ENCODE measurements around the gene TTC1. TPM values are rescaled to one million over a fixed set of nuclear protein-coding genes. Genes with fewer than 3 reads are reported as not detected.

The TTC1 gene
- total and polyA plus RNA-seq, 2 of the 8 experiments (the other 6 are each of a cell fraction or from before 2014, with no cell fraction given), result 25.1 to 63.9 TPM

DNA sequence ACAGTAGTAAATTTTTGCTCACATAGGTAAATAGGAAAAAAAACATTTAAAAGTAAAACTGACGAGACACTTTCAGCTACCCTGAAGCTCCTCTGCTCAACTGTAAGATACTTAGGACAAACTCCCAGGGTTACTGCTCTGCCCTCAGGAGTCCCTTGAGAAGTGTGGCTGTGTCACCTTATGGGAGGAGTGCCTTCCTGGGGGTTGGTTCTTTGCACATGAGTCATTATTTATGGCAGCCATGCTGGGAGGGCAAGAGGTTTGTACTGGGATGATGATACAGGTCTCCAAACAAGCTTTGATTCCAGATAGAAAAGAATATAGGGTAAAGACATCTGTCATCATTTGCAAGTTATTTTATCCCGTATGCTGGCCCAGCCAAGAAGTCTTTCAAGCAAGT, 45.9 kb downstream of the TTC1 start:
- no peak overlapping the region for H3K56ac ChIP-seq (replicated peaks; ENCODE audit: insufficient read length, low read depth, low read length)
- H3K9ac ChIP-seq (replicated peaks in 1 of 4; ENCODE audit: extremely low read depth in 1 of 4, low read depth in 3 of 4, low read length in 3 of 4), result no peak overlapping the region
- DNase-seq (ENCODE audit: low read depth in 1 of 2, low spot score in 2 of 2) (no peak), FAIRE-seq (no peak)
- POLR2A ChIA-PET (ENCODE audit: partially characterized antibody), result interaction anchor here (0.6 to 1.7 kb wide), 5 partner anchors 9 to 64 kb away, joined by 3 to 5 read pairs (median 3); partner anchors contain the start of gene PWWP2A
- H2BK20ac ChIP-seq (ENCODE audit: low read length), result no peak overlapping the region
- H3K4ac ChIP-seq (replicated peaks; ENCODE audit: insufficient read length, low read depth, low read length), result no peak overlapping the region
- H3K36me3 ChIP-seq (ENCODE audit: control insufficient read depth in 2 of 4, insufficient read depth in 4 of 4, low read length in 3 of 4), result peaks cover 8 to 68% (median 32%) of the 10 kb centered on the region in 4 experiments
- H2AFZ ChIP-seq (ENCODE audit: low read length), result no peak overlapping the region
- no peak overlapping the region for H2AK5ac ChIP-seq (ENCODE audit: low read depth, low read length)
- H4K8ac ChIP-seq (ENCODE audit: extremely low read depth, insufficient read depth, low read length), result no peak overlapping the region
- H3K27ac ChIP-seq (ENCODE audit: low read depth, low read length), result no peak overlapping the region
- no peaks in the 10 kb centered on the region for H3K79me1 ChIP-seq (ENCODE audit: low read depth, low read length)
- H3K4me3 ChIP-seq (ENCODE audit: extremely low read depth in 1 of 4, insufficient read depth in 2 of 4, low read depth in 3 of 4, low read length in 4 of 4), result no peak overlapping the region
- H3K27me3 ChIP-seq (replicated peaks in 1 of 4; ENCODE audit: control insufficient read depth in 3 of 4, extremely low read depth in 1 of 4, insufficient read depth in 3 of 4, low read length in 3 of 4), result no peaks in the 10 kb centered on the region
- no peak overlapping the region for H4K91ac ChIP-seq (replicated peaks; ENCODE audit: insufficient read length, low read length)
- no peak for TF ChIP-seq CREB1 (IDR thresholded peaks at IDR 0.05)
- no peak for TF ChIP-seq SRF (IDR thresholded peaks at IDR 0.05; ENCODE audit: low read depth, low read length)
- no peak for TF ChIP-seq KDM4A (IDR thresholded peaks at IDR 0.05; ENCODE audit: low read depth, low read length, severe bottlenecking)
- no peak overlapping the region for H2BK12ac ChIP-seq (ENCODE audit: low read depth, low read length)
- CTCF ChIA-PET (ENCODE audit: partially characterized antibody), result interaction anchor here (0.7 to 3.0 kb wide), 8 partner anchors 9 to 280 kb away, joined by 3 to 17 read pairs (median 5); no protein-coding TSS in a partner anchor
- H4K5ac ChIP-seq (ENCODE audit: insufficient read length, low read depth, low read length), result no peak overlapping the region
- no peak overlapping the region for H3K14ac ChIP-seq (ENCODE audit: insufficient read length)
- no peak overlapping the region for H3K18ac ChIP-seq (ENCODE audit: extremely low read depth, low read length)
- H2BK5ac ChIP-seq (ENCODE audit: low read depth, low read length), result no peak overlapping the region
- no peaks in the 10 kb centered on the region for H3K23me2 ChIP-seq (ENCODE audit: low read depth, low read length)
- no peak overlapping the region for H2BK120ac ChIP-seq (replicated peaks; ENCODE audit: low read depth, low read length)
- no peaks in the 10 kb centered on the region for H3K79me2 ChIP-seq (ENCODE audit: control insufficient read depth in 1 of 2, insufficient read depth in 2 of 2, low read length in 2 of 2)
- no peaks in the 10 kb centered on the region for H4K20me1 ChIP-seq (replicated peaks in 1 of 2; ENCODE audit: control insufficient read depth in 1 of 2, insufficient read depth in 2 of 2, low read length in 2 of 2)
- no peak overlapping the region for H2BK15ac ChIP-seq (ENCODE audit: low read length)
- H3K4me1 ChIP-seq (replicated peaks in 1 of 4; ENCODE audit: control insufficient read depth in 3 of 4, insufficient read depth in 4 of 4, low read length in 3 of 4), result no peaks in the 10 kb centered on the region
- H3K4me2 ChIP-seq (ENCODE audit: insufficient read depth in 1 of 2, low read depth in 2 of 2, low read length in 2 of 2), result no peak overlapping the region
- 95% methylated on average over 2 of the region's 2 CpGs; no CpG with 5 or more reads in 1 of the 2 experiments for WGBS, 2 experiments (ENCODE audit: extremely low coverage in 1 of 2, insufficient coverage in 1 of 2, insufficient read length in 1 of 2, insufficient replicate concordance in 2 of 2, low coverage in 1 of 2, low lambda C conversion rate in 2 of 2, missing lambda C conversion rate in 1 of 2)
- H3K9me3 ChIP-seq (ENCODE audit: insufficient read depth in 2 of 2, low read depth in 1 of 2, low read length in 1 of 2), result no peaks in the 10 kb centered on the region
- H3K23ac ChIP-seq (ENCODE audit: insufficient read length), result no peak overlapping the region

All from H1 (cell line).